ENCODE data around the gene MRPS24.

- TF ChIP-seq TAF1 (IDR thresholded peaks at IDR 0.05; ENCODE audit: low read depth, low read length) = no peak
- no peak for TF ChIP-seq POLR2A (IDR thresholded peaks at IDR 0.05; ENCODE audit: low read depth, low read length)
Observed at GRCh38 chr7:43876976-43877745, 7.8 kb upstream of the MRPS24 start.
